ENCODE measurements around the gene TMEM178B. TPM values are rescaled to one million over a fixed set of nuclear protein-coding genes. Genes with fewer than 3 reads are reported as not detected.

Gene TMEM178B
- total RNA-seq, 6 experiments from 2014 or later, result under 0.01 to 0.53 (median 0.13) TPM; not detected in 2

DNA sequence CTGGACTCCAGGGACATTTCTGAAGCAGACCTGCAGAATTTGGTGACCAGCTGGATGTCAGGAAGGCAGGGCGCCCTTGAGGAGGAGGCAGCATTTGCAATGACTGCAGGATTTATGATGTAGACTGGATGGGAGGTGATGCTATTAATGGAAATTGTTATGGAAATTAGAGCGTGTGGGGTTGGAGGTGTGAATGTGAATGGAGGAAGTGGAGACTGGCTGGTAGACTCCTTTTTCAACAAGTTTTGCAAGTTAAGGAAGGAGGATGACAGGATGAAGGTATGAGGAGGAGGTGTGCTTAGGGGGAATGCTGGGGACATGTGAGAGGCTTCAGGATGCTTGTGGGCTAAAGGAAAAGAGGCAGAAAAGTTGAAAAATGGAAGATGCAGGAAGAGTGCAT, 137.0 kb downstream of the TMEM178B start:
- H3K9me3 ChIP-seq, result no peaks in the 10 kb centered on the region
- ATAC-seq (no peak), DNase-seq (no peak)
- H3K27me3 ChIP-seq, result peaks cover 0 to 3% of the 10 kb centered on the region in 2 donors
- no peaks in the 10 kb centered on the region for H3K36me3 ChIP-seq
- intact Hi-C loops (cut with DNase I), result no loop called here
- no peaks in the 10 kb centered on the region for H3K4me1 ChIP-seq
- TF ChIP-seq POLR2A (IDR thresholded peaks at IDR 0.05), result no peak
- TF ChIP-seq, protein P1, sequence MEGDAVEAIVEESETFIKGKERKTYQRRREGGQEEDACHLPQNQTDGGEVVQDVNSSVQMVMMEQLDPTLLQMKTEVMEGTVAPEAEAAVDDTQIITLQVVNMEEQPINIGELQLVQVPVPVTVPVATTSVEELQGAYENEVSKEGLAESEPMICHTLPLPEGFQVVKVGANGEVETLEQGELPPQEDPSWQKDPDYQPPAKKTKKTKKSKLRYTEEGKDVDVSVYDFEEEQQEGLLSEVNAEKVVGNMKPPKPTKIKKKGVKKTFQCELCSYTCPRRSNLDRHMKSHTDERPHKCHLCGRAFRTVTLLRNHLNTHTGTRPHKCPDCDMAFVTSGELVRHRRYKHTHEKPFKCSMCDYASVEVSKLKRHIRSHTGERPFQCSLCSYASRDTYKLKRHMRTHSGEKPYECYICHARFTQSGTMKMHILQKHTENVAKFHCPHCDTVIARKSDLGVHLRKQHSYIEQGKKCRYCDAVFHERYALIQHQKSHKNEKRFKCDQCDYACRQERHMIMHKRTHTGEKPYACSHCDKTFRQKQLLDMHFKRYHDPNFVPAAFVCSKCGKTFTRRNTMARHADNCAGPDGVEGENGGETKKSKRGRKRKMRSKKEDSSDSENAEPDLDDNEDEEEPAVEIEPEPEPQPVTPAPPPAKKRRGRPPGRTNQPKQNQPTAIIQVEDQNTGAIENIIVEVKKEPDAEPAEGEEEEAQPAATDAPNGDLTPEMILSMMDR (IDR thresholded peaks at IDR 0.05), result no peak
- H3K4me3 ChIP-seq, result no peak overlapping the region
- WGBS (ENCODE audit: insufficient coverage, low coverage, low lambda C conversion rate, missing lambda C conversion rate), result 43% methylated on average over 2 of the region's 2 CpGs
- no peak overlapping the region for H3K27ac ChIP-seq

DNA sequence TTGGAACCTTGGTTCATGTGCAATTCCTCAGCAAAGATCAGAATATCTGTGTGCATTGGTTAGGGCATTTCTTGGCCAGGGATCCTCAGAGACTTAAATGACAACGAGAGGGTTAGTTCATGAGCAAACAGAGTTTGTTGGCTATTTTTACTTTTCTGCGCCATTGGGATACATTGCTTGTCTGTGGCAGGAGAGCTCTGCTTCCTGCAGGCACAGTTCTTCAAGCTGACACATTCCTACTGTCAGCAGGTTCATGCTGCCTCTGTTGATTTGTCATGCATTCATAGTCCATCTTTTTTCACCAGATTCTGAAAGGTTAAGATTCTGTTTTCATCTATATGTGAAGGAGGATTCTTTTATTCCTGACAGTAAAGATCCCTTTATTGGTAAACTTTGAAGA, 139.4 kb downstream of the TMEM178B start:
- DNase-seq (no peak), ATAC-seq (no peak)
- TF ChIP-seq, protein P1 (IDR thresholded peaks at IDR 0.05), result no peak
- TF ChIP-seq POLR2A (IDR thresholded peaks at IDR 0.05), result no peak
- WGBS (ENCODE audit: insufficient coverage, low coverage, low lambda C conversion rate, missing lambda C conversion rate), result 60% methylated on average over 1 of the region's 2 CpGs
- no peaks in the 10 kb centered on the region for H3K9me3 ChIP-seq
- no peaks in the 10 kb centered on the region for H3K36me3 ChIP-seq
- H3K4me3 ChIP-seq, result no peak overlapping the region
- H3K4me1 ChIP-seq, result no peaks in the 10 kb centered on the region
- no peak overlapping the region for H3K27ac ChIP-seq
- H3K27me3 ChIP-seq, result no peaks in the 10 kb centered on the region
- intact Hi-C loops (cut with DNase I), result no loop called here

DNA sequence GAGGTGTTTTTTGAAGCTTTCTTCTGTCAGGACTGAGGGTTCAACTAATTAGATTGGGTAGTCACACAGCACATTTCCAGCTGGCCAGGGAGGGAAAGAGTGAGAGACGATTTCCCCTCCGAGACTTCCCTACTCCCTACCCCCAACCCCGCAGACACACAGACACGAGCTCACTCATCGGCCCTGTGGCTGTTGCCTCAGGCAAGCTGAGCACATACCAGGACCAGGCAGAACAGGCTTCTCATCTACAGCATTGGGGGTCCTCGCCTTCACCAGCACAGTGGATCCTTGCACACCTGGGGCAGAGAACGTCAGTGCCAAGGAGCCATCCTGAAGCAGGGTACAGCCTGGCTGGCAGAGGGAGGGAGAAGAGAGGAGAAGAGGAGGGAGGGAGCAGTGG, 144.1 kb downstream of the TMEM178B start:
- no peak overlapping the region for H3K27ac ChIP-seq
- no peak for TF ChIP-seq POLR2A (IDR thresholded peaks at IDR 0.05)
- TF ChIP-seq, protein P1 (IDR thresholded peaks at IDR 0.05), result no peak
- no peaks in the 10 kb centered on the region for H3K27me3 ChIP-seq
- no peaks in the 10 kb centered on the region for H3K36me3 ChIP-seq
- H3K9me3 ChIP-seq, result no peaks in the 10 kb centered on the region
- H3K4me3 ChIP-seq, result no peak overlapping the region
- WGBS (ENCODE audit: insufficient coverage, low coverage, low lambda C conversion rate, missing lambda C conversion rate), result 51% methylated on average over 7 of the region's 7 CpGs
- ATAC-seq (no peak), DNase-seq (no peak)
- intact Hi-C loops (cut with DNase I), result no loop called here
- no peaks in the 10 kb centered on the region for H3K4me1 ChIP-seq

DNA sequence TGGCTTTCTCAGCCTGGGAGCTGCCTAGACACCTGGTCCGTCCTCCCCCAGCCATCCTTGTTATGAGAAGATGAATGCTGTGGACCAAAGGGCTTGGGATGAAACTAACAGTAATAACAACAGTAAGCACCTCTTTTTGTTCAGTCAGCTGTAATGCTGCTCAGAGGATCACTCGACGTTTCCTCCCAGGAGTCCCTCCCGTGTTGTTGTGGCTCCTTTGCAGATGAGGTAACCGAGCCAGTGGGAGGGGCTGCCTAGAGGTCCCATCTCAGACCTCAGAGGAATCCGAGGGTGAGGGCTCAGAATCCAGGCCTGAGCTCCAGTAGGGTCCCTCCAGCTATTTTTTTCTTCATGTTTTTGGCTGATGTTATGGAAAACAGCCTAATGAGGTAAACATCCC, 145.1 kb downstream of the TMEM178B start:
- H3K36me3 ChIP-seq, result no peaks in the 10 kb centered on the region
- no peaks in the 10 kb centered on the region for H3K9me3 ChIP-seq
- TF ChIP-seq, protein P1 (IDR thresholded peaks at IDR 0.05), result no peak
- no peak for TF ChIP-seq POLR2A (IDR thresholded peaks at IDR 0.05)
- no peak overlapping the region for H3K4me3 ChIP-seq
- DNase-seq (no peak), ATAC-seq (no peak)
- no peaks in the 10 kb centered on the region for H3K4me1 ChIP-seq
- intact Hi-C loops (cut with DNase I), result no loop called here
- H3K27ac ChIP-seq, result no peak overlapping the region
- no peaks in the 10 kb centered on the region for H3K27me3 ChIP-seq
- no CpG with 5 or more reads among the region's 6 CpGs for WGBS (ENCODE audit: insufficient coverage, low coverage, low lambda C conversion rate, missing lambda C conversion rate)

Data from right lobe of liver (tissue), 6 donors.